ENCODE data around the gene DPH7. TPM values are rescaled to one million over a fixed set of nuclear protein-coding genes. Genes with fewer than 3 reads are reported as not detected.
"Not testable (repeated sequence)": the region's sequence is repeated elsewhere in the genome, so short reads cannot be mapped to it uniquely, and the experiment has no call there.

The DPH7 gene
- total RNA-seq, 1 donor, result 20.3 TPM

GRCh38 chr9:137540536-137540935, 38.2 kb downstream of the DPH7 start:
- no peaks in the 10 kb centered on the region for H3K9me3 ChIP-seq (ENCODE audit: low read depth, low read length)
- H3K36me3 ChIP-seq (ENCODE audit: insufficient read depth, low read length), result no peaks in the 10 kb centered on the region
- DNase-seq (ENCODE audit: insufficient read length, low spot score, missing footprints), result peak; percentile 55
- no peaks in the 10 kb centered on the region for H4K20me1 ChIP-seq (ENCODE audit: insufficient read depth, low read length)
- no peak overlapping the region for H3K4me3 ChIP-seq (ENCODE audit: insufficient read depth, low read length)
- no peaks in the 10 kb centered on the region for H3K27me3 ChIP-seq (ENCODE audit: insufficient read depth, low read length)
- TF ChIP-seq CTCF (IDR thresholded peaks at IDR 0.05; ENCODE audit: extremely low read depth, low read depth, low read length), result no peak
- no peak overlapping the region for H3K4me2 ChIP-seq (ENCODE audit: insufficient read depth, low read length)
- H3K79me2 ChIP-seq (ENCODE audit: insufficient read depth, low read length), result no peaks in the 10 kb centered on the region
- H2AFZ ChIP-seq (ENCODE audit: low read length), result no peak overlapping the region
- no peak overlapping the region for H3K27ac ChIP-seq (ENCODE audit: low read depth, low read length)
- H3K4me1 ChIP-seq (ENCODE audit: insufficient read depth, low read length), result peaks cover 9% of the 10 kb centered on the region

- H3K4me3 ChIP-seq (ENCODE audit: insufficient read depth, low read length), result no peak overlapping the region
- no peak for TF ChIP-seq CTCF (IDR thresholded peaks at IDR 0.05; ENCODE audit: extremely low read depth, low read depth, low read length)
Measured at GRCh38 chr9:137538058-137538457, 40.7 kb downstream of the DPH7 start.

GRCh38 chr9:137536594-137537131, 42.1 kb downstream of the DPH7 start:
- H3K4me3 ChIP-seq (ENCODE audit: insufficient read depth, low read length); H3K4me2 ChIP-seq (ENCODE audit: insufficient read depth, low read length); H4K20me1 ChIP-seq (ENCODE audit: insufficient read depth, low read length); H3K9me3 ChIP-seq (ENCODE audit: low read depth, low read length); H3K36me3 ChIP-seq (ENCODE audit: insufficient read depth, low read length); H3K79me2 ChIP-seq (ENCODE audit: insufficient read depth, low read length); H2AFZ ChIP-seq (ENCODE audit: low read length); H3K4me1 ChIP-seq (ENCODE audit: insufficient read depth, low read length); H3K27ac ChIP-seq (ENCODE audit: low read depth, low read length); H3K27me3 ChIP-seq (ENCODE audit: insufficient read depth, low read length): not testable (repeated sequence)
- peak; percentile 45 for DNase-seq (ENCODE audit: insufficient read length, low spot score, missing footprints)

More at GRCh38 chr9:137538058-137538457, 40.7 kb downstream of the DPH7 start:
- no peaks in the 10 kb centered on the region for H3K79me2 ChIP-seq (ENCODE audit: insufficient read depth, low read length)
- H4K20me1 ChIP-seq (ENCODE audit: insufficient read depth, low read length), result no peaks in the 10 kb centered on the region
- H3K27me3 ChIP-seq (ENCODE audit: insufficient read depth, low read length), result no peaks in the 10 kb centered on the region
- H3K9me3 ChIP-seq (ENCODE audit: low read depth, low read length), result no peaks in the 10 kb centered on the region
- no peaks in the 10 kb centered on the region for H3K36me3 ChIP-seq (ENCODE audit: insufficient read depth, low read length)
- H2AFZ ChIP-seq (ENCODE audit: low read length), result no peak overlapping the region
- H3K4me2 ChIP-seq (ENCODE audit: insufficient read depth, low read length), result no peak overlapping the region
- H3K27ac ChIP-seq (ENCODE audit: low read depth, low read length), result no peak overlapping the region
- DNase-seq (ENCODE audit: insufficient read length, low spot score, missing footprints), result peak; percentile 31
- H3K4me1 ChIP-seq (ENCODE audit: insufficient read depth, low read length), result peaks cover 9% of the 10 kb centered on the region

GRCh38 chr9:137535120-137535428, 43.7 kb downstream of the DPH7 start:
- DNase-seq (ENCODE audit: insufficient read length, low spot score, missing footprints), result no peak
- H4K20me1 ChIP-seq (ENCODE audit: insufficient read depth, low read length), result no peaks in the 10 kb centered on the region
- no peak overlapping the region for H3K4me3 ChIP-seq (ENCODE audit: insufficient read depth, low read length)
- no peak for TF ChIP-seq CTCF (IDR thresholded peaks at IDR 0.05; ENCODE audit: extremely low read depth, low read depth, low read length)
- H3K9me3 ChIP-seq (ENCODE audit: low read depth, low read length), result no peaks in the 10 kb centered on the region
- no peaks in the 10 kb centered on the region for H3K79me2 ChIP-seq (ENCODE audit: insufficient read depth, low read length)
- no peaks in the 10 kb centered on the region for H3K27me3 ChIP-seq (ENCODE audit: insufficient read depth, low read length)
- peak overlapping the region; percentile 76 for H3K4me2 ChIP-seq (ENCODE audit: insufficient read depth, low read length)
- H3K27ac ChIP-seq (ENCODE audit: low read depth, low read length), result no peak overlapping the region
- H3K4me1 ChIP-seq (ENCODE audit: insufficient read depth, low read length), result peaks cover 9% of the 10 kb centered on the region
- peak overlapping the region; percentile 67 for H2AFZ ChIP-seq (ENCODE audit: low read length)
- H3K36me3 ChIP-seq (ENCODE audit: insufficient read depth, low read length), result no peaks in the 10 kb centered on the region
